GM19238 (cell line): Measurements from ENCODE around the gene METTL25.

Source experiments
- DNase-seq: peaks from one replicate; pipeline ENCODE4 v3.0.0; 2011; ENCODE audit warnings: low spot score; ENCODE audit not compliant: insufficient read length

The METTL25 gene

DNA sequence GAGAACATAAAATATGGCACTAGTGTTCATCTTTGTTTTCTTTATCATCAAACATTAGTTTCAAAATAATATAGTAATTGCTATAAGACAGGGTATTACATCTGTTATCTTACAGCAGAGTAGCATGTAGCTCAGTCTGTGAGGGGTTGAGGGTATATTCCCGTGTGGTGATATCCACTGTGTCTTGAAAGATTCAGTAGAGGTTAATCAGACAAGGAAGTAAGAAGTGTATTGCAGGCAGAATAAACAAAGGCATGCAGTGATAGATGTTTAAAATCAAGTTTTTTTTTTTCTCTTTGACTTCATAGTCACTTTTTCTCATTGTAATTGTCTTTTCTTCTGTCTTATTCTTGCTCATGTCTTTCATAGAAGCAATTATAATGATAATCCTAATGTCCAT is 48.3 kb downstream of the METTL25 start:
- no peak for DNase-seq

DNA sequence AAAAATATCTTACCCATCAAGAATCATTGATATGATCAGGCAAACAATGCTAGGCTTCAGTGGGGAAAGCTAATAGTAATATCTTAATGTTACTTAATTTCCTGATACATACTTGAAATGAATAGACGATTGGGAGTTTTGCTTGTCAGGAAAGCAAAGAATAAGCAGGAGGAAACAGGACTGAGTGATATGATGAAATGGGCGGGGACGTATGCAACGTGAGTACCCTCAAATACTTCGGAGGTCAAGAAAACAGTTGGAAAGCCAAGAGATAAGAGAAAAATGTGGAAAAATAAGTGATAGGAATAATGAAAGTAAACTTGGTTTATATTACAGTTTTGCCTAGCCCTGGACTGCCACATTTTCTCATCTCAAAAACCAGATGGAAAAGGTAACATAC is 49.2 kb downstream of the METTL25 start:
- no peak for DNase-seq

DNA sequence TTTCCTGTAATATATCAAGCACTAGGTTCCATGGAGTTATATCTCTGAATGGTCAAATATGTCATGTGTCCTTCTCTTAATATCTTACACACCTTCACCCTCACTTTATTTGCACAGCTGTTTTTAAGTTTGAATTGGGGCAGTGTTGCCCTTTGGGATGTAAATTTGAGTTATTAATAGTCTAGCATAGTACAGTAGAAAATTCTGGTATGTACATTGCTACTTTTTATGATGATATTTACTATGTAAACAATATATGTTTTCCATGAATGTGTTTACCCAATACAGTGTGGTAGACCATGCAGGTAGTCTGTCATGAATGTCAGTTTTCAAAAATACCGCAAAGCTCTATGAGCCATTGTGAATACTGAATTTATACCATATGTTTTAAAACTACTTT is 50.5 kb downstream of the METTL25 start:
- DNase-seq, result no peak

DNA sequence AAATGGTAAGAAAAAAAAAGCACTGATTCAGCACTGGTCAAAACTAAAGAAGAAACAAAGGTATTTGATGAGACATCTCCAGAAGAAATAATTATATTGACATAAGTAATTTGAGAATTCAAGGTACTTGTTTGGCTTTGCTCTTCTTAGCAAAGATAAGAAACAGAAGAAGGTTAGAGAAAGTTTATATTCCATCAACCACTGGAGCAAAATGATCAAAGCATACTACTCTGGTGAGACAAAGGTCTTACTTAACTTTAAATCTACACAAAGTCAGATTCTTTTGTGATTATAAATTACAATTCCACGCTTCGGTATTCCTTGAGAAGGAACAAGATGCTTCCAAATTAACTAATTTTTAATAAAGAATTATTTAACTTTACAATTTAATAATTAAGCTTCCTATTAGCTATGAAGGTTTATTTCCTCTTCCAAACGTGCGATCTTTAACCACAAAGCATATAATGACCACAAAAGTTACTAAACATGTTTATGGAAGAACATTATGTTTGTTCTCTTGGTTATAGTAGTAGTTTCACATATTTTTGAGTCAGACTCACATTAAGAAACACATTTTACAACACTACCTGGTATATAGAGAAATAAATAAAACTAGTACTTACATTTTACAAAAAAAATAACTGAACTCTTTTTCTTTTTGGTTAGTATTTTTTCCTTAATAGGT is 53.4 kb downstream of the METTL25 start:
- no peak for DNase-seq

DNA sequence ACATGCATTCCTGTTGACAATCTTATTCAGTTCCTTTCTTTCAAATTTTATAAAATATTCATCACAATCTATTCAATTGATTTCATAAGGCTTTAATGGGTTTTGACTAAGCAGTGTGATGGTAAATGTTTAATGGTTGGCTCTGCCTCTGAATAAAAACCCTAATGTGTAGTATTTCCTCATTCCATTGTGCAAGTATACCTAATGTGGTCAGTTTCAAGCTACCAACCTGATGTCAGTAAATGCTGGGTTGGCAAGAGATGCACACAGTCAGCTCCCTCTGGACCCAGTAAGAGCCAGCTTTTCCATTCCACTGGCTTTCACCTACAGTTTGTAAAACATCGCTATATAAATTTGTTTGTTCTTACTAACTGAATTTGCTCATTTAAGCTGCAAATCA is 53.9 kb downstream of the METTL25 start:
- no peak for DNase-seq

DNA sequence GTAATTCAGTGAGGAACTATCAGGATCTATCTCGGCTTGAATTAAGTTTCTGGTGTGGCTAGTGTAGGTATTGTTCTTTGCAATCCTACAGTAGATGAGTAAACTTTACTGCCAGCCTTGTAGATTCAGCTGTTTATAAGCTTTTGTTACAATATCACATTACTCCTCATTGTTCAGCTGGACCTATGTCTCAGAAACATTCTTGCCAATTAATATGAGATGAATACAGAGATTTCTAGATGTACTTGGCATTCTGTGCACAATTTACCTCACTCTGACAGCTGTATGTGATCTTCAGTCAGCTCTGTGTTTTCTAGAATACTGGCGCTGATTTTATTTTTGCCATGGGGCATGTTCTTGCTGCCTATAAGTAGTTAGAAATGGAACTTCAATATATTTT is 55.7 kb downstream of the METTL25 start:
- DNase-seq, result no peak

DNA sequence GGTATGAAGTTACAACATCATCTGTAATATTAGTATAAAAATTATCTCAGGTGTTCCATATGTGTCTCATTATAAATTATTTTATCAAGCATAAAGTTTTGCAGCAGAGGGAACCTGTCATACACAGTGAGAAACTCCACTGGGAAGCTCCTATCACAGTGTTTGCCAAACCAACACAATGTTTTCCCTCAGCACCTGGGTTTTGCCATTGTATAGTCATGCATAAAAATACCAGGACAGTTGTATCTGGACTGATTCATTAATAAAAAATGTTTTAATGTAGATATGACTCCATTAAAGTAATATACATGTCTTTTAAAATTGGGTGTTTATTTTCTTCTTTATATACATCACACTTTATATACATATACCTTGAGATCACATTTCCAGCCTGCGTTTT is 56.6 kb downstream of the METTL25 start:
- DNase-seq, result no peak

DNA sequence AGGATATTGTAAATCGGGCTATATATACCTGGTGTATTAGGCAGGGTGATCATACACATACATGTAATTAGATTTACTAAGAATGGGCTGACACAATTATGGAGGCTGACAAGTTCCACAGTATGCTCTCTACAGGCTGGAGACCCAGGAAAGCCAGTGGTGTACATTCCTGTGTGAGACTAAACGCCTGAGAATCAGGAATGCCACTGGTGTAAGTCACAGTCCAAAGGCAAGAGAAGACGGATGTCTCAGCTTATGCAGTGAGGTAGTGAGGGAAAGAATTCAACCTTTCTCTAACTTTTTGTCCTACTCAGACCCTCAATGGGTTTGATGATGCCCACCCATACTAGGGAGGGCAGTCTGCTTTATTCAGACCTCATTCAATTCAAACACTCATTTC is 57.1 kb downstream of the METTL25 start:
- no peak for DNase-seq

DNA sequence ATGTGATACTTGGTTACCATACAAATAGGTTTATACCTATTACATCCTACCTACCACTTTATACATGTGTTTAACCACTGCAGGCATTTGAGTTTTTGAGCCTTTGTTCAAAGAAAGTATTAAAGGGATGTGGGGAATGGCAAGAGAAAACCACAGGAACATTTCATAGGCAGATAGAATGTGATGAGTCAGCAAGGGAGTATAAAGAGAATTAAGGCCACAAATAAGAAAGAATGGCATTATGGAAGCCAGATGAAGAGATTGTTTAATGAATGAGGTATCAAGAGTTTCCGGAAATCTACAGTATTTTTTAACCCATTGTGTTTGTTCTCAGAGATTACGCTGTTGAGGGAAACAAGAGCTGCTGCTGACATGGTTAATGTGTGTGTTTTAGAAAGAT is 66.9 kb downstream of the METTL25 start:
- DNase-seq, result no peak

DNA sequence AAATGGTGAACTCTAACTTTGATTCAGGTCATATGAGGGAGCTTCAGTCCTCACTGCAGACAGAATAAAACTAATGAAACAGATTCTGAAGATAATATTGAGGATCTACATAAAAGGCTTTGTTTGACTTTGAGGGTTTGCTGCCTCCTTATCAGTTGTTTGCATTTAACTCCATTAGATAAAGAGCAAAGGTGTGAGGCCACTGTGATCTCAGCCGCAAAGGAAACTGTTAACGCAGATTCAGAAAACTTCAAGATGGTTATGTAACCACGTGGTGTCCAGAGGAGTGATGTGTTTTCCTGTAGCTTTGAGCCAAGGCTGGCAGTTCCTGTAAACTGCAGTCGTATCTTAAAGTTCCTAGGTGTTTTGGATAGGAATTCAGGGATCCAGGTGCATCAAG is 67.8 kb downstream of the METTL25 start:
- no peak for DNase-seq

DNA sequence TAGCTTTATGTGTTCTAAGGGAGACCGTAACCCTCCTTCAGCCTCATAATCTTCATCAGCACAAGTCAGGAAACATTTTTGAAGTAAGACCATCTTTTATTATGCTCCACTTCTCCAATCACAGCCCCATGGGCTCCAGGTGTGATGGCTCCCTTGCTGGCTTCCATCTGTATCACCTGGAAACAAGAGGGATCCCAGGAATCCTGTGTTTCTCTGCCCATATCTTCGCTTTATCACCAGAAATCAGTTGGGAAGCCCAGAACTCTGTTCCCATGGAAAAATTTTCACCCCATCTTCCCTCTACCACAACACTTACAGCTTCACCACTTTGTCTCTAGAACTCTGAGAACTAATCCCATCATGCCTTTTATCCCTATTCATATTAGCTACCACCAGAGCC is 68.3 kb downstream of the METTL25 start:
- DNase-seq, result no peak

DNA sequence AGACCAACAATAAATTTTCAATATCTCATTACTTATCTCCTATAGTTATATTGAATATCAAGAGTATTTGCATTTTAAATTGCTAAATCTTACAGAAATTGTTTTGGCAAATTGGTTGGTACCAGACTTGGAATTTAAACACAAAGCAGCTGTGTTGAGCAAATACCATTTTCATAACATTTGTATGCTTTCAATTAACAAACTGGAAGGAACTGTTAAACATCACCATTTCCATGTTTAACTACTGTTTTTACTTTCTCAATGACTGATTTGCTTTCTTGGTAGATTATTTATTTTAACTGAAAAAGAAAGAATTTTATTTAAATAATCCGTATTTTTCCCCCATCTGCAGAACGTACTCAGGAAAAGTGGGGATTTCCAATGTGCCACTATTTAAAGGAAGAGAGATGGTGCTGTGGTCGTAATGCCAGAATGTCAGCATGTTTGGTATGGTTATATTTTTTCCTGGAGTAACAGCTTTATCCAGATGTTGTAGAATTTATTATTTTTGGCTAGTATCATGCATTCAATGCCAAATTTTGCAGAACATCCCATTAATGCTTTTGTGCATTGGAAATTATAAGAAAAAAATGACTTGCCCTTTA is 72.3 kb downstream of the METTL25 start:
- DNase-seq, result no peak

DNA sequence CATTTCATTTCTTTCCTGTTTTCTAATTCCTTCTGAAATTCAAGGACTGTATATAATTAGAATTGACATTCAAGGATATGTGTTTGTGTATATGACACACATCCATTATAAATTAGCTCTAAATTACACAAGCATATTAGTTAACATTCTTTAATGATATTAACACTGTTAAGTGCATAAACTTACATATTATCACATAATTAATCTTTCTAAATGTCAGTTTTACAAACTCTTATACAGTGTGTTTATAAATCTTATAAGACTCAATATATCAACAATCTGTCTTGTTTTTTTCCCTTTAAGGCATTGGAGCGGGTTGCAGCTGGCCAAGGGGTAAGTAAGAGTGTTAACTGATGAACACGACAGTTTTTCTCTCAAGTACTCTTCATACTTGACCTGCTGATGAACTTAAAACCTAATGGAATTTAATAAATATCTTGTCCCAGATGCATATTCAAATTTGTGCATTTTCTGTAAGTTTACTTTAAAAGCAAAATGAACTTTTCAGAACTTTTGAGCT is 76.1 kb downstream of the METTL25 start:
- no peak for DNase-seq

DNA sequence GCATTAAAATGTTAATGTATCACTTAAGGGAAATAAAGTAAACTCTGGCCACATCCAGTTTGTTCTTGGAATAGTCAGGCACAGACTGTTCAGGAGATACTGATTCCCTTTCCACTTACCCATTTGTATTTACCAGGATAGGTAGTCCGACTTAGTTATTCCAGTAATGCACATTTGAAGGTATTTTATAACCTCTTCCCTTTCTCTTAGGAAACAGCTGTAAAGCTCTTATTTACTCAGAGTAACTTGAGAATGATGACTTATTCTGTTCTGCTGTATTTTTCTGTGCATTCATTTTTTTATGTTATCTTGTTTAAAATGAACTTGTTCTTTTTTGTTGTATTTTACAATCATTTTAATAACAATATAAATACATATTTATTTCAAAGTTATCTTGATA is 78.0 kb downstream of the METTL25 start:
- DNase-seq, result no peak

DNA sequence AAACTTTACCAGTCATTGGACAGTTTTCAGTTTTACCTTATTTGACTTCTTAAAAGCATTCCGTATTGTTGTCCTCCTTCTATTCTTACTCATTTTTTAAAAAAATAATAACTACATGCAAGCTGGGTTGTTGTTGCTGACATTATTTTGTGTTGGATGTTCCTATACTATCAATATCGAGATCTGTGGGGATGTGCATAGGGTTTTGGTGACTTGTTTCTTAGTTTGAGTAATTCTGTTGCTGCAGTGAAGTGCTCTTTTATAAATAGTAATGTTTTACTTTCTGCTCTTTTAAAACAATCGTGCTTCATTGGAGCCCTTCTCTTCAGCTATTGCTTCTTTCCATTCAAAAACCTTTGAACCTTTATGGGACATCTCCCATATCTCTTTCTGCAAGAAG is 79.4 kb downstream of the METTL25 start:
- DNase-seq, result no peak

DNA sequence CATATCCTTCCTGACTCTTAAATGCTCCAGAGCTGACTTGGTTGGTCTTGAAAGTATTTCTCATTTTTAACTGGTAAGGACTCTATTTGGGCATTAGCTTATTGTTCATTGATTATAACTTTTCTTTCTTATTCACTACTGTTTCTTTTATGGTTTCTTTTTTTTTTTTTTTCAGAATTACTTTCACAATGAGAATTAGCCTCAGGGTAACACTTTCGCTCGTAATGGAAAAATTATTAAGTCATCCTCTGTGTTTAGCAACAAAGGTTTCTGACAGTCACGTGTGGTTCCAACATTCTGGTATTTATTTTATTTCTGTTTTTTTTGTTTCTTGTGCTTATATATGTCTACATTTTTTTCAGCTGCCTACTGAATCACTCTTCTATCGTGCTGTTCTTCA is 80.0 kb downstream of the METTL25 start:
- no peak for DNase-seq

DNA sequence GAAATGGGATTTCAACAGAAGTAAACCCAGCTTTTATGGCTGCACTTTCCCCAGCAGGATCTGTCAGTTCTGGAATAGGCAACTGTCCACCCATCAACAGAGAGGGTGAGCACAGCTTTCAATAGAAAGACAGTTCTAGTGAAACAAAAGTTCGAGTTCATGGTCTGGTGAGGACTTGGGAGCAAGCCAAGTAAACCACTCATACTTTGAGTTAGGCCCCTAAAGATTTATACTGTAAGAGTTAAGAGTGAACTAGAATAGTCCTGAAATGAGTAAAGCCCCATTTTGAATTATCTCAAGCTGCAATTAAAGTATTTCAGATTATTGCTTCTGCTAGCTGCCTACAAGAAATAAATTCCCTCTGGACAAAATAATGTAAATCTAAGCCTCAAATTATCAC is 82.6 kb downstream of the METTL25 start:
- no peak for DNase-seq

DNA sequence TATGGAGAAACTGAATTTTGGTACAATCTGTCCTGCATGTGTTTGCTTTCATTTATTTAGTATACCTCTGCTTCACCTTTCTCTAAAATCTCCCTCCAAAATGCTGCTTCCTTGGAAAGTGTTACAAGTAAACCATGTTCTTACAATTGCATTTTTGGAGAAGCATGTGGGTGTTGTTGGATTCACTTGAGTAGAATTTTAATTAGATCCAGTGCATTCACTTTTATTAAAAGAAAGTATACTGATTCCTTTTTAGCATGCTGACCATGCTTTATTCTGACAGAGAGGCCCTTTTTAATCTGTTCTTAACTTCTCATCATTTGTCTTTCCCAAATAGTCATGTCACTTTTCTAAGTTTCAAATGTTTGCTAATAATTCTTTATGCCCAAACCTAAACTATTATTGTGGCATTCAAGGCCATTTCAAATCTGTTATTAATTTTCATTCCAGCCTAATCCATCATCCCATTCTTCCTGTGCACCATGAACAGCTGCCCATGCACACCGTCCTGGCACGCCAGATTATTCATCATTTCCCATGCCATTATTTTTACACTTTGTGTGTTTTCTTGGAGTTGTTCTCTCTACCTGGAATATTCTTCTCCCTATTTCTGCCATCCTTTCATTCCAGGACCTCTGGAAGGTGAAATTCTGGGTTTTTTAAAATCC is 90.7 kb downstream of the METTL25 start:
- DNase-seq, result no peak

DNA sequence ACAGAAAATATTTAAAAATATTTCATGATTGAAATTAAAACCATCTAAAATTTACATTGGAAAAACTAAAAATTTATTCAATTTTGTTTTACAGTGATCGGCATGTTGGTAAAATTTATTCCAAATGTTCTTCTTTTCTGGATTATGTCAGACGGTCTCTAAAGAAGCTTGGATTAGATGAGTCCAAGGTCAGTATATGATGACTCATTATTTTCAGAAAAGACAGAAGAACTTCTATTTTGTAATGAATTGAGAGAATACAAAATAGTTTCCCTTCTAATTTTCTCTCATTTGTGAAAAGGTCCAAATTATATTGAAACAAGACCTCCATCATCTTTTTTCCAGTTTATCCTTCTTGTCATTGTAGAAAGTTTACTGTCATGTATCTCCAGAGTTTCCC is 98.3 kb downstream of the METTL25 start:
- DNase-seq, result no peak

DNA sequence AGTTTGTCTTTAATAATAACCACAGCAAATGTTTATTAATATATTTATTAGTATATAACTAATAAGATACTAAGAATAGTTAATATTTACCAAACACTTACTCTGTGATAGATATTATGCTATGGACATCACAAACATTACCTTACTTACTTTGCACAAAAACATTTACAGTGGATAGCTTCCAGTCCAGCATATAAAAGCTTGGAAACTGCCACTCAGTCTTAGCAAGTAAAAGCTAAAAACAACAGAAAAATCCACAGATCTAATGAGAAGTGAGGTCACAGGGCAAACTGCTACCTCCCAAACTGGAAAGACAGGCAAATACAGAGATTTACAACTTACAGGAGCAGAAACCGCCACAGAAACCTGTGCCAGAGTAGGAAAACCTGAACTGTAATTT is 99.8 kb downstream of the METTL25 start:
- no peak for DNase-seq

DNA sequence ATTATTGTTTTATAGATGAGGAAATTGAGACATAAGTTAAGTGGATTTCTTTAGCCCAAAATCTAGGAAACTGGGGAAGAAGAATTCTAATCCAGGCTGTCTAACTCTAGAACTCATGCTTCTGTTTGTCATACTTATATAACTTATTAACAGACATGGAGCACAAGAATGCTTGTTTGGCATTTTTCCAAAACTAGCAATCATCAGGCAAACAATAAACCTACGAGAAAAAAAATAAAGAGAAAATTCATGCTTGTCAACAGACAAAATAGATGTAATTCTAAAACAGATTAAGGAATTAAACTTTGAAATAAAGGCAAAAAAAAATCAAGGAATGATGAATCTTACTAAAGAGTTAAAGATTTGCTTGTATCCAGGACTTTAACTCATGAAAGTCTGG is 103.1 kb downstream of the METTL25 start:
- DNase-seq, result no peak

DNA sequence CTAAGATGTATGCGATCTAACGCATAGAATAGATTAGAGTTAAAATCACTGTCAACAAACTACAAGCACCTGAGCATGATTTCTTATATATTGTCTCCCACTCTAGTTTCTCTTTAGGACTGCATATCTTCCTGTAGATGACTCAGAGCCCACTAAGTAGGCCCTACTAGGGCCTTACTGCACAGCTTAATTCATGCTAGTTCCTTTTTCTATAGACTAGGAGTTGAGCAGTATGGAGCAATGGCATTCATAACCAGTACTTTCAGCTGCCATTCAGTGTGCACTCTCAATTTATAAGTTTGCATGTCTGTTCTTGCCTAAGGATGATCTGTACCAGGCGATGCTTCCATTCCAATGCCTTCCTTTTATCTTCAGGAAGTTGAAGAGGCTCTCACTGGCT is 103.5 kb downstream of the METTL25 start:
- no peak for DNase-seq

DNA sequence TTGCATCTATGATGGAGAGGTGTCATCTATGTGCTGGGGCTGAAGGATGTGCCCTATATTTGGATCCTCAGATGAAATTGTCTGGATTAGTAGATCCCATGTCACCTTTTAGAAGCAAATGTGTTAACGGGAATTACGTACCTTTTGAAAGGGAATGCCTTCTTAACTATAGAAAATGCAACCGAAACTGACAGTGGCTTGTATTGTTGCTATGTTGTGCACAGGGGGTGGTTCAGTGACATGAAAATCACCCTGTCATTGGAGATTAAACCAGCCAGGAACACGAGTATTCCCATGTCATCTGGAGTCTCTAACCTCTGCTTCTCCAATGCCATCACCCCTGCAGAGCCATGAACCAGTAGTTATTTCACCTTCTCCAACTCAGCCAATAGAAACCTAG is 110.2 kb downstream of the METTL25 start:
- DNase-seq, result no peak
